ENCODE data around the gene SS18L1.

SS18L1 gene

DNA sequence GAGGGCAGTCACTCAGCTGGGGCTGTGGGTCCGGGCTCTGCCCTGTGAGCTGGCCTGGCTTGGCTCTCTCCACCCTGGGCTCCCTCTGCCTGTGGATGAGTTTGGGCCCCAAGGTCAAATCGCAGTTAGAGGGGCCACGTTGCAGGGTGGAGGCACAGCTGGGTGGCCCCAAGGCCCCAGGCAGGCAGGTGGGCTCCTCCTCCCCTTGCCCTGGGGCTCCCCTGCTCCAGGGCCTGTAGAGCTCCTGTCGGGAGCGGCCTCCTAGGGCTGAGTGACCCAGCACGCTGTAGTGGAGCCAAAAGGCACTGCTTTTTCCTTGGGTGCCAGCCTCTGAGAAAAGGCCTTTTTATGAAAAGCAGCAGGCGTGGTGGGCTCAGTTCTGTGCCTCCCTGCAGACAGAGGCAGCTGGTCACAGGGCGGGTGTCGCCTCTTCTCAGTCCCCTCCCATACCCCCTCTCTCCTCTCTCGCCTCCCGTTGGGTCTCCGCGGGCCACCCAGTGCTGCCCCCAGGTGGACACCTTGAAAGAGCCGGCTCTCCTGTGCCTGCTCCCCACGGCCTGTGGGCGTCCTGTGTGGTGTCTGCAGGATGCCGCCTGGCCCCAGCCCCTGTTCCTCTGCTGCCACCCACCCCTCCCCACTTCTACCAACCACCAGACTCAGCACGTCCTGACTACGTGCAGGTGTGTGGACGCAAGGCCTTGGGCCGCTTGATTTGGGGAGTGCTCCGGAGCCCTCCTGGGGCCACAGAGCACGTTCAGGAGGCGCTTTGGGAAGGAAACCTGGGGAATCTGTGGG is 13.2 kb downstream of the SS18L1 start:
- DNase-seq (ENCODE audit: low spot score), result peak; percentile 81

DNA sequence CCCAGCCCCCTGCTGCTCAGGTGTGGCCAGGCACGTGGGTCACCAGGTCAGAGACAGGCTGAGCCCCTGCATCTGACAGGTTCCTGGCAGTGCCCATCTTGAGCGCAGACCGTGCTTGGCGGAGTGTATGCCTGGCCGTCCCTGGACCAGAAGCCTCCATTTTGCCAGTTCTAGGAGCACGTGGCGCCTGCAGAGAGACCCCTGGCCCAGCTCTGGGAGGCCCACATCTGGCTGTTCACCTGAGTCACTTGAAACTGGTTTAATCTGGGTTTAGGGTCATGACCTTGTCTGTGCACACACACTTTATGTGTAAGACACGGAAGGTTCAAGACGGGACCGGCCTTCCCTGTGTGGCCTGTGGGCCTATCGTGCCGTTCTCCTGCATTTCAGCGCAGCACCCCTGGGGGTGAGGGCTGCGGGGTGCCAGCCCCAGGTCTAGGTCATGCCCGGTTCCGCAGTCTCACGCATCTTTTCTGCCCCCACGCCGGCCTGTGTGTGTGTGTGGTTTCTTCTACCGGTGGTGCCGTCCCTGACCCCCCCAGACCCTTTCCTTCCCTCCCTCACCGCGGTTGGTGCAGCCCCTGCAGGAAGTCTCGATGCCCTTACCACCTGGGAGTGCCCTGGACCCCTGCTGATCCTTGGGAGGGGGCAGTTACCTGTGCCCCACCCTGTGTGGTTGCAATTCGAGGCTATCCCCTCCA is 14.0 kb downstream of the SS18L1 start:
- DNase-seq (ENCODE audit: low spot score), result no peak

- no peak for DNase-seq (ENCODE audit: low spot score)
These were observed 14.5 kb downstream of the SS18L1 start for GRCh38 chr20:62158088-62158400.

DNA sequence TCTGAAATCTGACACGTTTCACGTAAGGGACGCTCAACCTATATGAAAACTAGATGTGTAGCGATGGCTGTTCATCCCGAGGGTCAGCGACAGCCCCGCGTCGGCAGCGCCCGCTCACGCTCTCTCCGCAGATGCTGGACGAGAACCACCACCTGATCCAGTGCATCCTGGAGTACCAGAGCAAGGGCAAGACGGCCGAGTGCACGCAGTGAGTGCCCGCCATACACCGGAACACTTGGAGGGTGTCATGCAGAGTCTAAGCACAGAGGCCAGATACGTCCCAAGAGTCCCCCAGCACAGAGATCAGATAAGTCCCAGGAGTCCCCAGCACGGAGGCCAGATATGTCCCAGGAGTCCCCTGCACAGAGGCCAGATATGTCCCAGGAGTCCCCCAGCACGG is 15.0 kb downstream of the SS18L1 start:
- DNase-seq (ENCODE audit: low spot score), result no peak

- DNase-seq (ENCODE audit: low spot score), result no peak
These were observed 15.5 kb downstream of the SS18L1 start for GRCh38 chr20:62159052-62159451.

- DNase-seq (ENCODE audit: low spot score), result no peak
These were observed 16.3 kb downstream of the SS18L1 start for GRCh38 chr20:62159839-62160238.

- DNase-seq (ENCODE audit: low spot score), result no peak
These were observed 16.7 kb downstream of the SS18L1 start for GRCh38 chr20:62160253-62160652.

GRCh38 chr20:62160876-62161275 is 17.3 kb downstream of the SS18L1 start:
- DNase-seq (ENCODE audit: low spot score), result no peak

DNA sequence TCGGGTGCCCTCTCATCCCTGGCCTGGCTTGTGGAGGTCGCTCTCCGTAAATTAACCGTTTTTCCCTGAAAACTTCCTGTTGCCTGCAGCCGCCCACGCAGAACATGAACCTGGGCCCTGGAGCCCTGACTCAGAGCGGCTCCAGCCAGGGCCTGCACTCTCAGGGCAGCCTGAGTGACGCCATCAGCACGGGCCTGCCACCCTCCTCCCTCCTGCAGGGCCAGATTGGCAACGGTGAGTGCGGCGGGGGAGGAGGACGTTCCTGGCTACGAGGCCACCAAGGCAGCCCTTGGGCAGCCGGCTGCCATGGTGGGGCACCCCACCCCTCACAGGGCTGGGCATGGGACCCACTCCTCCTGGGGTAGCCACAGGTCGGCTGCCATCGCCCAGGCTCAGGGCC is 17.8 kb downstream of the SS18L1 start:
- DNase-seq (ENCODE audit: low spot score), result no peak

- DNase-seq (ENCODE audit: low spot score), result no peak
These were observed 19.4 kb downstream of the SS18L1 start for GRCh38 chr20:62162765-62163484.

DNA sequence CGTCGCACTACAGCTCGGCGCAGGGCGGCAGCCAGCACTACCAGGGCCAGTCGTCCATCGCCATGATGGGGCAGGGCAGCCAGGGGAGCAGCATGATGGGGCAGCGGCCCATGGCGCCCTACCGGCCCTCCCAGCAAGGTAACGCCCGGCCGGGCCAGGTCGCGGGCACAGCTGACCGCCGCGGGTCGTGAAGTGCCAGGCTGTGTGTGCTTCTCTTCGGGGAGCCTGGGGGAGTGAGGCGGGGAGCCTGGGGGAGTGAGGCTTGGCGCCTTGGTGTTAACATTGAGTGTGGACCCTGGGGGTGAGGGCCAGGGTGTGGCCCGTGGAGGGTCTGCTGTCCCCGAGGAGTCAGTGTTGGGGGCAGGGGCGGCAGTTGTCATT is 19.9 kb downstream of the SS18L1 start:
- DNase-seq (ENCODE audit: low spot score), result no peak

DNA sequence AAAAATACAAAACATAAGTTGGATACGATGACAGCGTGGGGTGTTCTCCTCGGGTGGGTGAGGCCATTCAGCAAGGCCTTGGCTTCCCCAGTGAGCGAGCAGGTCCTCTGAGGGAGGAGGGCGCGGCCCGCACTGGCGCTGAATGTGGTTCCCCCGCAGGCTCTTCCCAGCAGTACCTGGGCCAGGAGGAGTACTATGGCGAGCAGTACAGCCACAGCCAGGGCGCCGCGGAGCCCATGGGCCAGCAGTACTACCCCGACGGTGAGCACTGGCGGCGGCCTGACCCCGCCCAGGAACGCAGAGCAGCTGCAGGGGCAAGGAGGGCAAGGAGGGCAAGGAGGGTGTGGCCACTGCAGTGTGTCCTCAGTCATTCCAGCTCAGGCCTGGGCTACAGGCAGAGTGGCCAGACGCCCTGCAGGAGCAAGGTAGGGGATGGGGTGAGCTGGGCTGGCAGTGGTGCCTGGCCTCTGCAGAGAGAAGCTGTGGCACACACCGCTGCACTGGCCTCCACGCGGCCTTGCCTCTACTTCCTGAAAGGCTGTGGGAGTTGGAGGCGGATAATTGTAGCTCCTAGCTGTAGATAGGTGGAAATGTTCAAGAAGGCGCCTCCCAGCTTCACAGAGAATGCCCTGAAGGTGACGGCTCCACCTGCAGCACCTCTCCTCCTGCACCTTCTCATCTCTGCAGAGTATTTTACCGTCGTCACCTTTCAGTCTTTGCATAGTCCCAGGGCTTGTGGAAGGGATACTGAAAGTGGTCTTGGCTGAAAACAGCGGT is 20.6 kb downstream of the SS18L1 start:
- DNase-seq (ENCODE audit: low spot score), result no peak

DNA sequence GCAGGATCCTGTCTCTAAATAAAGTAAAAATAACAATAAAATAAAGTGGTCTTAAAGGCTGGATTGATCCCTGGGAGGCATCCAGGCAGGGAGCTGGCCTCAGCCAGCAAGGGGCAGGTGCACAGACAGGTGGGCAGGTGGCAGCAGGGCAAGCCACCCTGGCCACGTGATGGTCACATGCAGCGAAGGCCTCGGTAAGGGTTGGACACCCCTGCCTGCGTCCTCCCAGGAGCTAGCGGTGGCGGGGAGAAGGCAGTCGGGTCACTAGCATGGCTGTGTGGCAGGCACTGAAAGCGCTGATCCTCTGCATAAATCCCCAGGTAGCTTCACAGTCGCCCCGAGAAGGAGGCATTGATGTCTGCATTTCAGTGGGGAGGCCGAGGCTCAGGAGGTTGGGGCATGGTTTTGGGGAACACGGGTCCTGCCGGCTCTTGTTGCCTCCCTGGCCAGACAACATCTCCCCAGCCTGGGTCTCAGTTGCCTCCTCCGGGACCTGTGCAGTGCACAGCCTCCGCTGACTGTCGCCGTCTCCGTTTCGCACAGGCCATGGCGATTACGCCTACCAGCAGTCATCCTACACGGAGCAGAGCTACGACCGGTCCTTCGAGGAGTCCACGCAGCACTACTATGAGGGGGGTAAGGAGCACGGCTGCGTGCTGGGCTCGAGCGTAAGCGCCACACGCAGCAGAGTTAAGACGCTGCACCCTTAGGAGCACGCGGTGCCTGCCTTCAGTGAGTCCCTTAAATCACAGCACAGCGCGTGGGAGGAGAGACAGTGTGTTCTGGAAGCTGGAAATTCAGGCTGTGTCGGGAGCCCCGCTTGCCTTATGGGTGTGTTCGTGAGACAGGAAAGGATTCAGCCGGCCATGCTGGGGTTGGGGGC is 21.6 kb downstream of the SS18L1 start:
- no peak for DNase-seq (ENCODE audit: low spot score)

GRCh38 chr20:62165762-62166399 is 22.3 kb downstream of the SS18L1 start:
- DNase-seq (ENCODE audit: low spot score), result no peak

- no peak for DNase-seq (ENCODE audit: low spot score)
These were observed 23.9 kb downstream of the SS18L1 start for GRCh38 chr20:62167474-62167873.

DNA sequence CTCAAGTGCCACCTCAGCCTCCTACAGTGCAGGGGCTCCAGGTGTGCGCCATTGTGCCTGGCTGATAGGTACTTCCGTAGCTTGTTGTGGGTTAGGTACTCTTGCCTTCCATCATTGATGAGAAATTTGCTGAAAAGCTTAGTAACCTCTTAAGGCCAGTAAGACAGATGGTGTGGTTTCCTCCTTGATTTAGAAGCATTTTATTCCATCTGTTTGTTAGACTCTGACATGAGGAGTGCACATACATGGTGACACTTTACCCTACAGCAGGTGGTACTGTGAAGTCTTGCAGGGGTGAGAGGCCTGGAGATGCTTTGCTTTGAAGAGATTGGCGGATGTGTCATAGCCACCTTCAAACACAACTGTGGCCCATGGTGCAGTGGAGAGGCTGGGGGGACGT is 24.5 kb downstream of the SS18L1 start:
- DNase-seq (ENCODE audit: low spot score), result no peak

DNA sequence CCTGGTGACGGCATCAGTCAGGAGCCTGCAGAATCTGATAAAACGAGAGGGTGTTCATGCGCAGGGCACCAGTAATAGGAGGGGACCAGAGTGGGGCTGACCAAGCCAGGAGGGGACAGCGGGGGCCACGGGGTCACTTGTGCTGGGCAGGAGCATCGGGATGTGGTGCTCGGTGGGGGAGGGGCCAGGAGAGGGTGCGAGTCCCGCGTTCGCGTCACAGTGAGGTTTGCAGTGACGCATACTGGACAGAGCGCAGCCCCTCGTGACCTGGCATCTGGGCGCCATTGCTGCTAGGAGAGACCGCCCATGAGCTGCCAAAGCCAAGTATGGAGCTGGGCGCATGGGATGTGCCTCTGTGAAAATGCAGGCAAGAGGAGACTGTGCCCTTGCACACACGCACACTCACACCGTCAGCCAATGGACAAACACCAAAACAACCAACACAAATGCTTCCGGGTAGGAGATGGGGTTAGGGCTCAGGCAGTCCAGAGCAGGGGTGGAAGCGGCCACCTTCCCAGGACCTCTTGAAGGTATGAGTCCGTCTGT is 25.4 kb downstream of the SS18L1 start:
- DNase-seq (ENCODE audit: low spot score), result no peak

DNA sequence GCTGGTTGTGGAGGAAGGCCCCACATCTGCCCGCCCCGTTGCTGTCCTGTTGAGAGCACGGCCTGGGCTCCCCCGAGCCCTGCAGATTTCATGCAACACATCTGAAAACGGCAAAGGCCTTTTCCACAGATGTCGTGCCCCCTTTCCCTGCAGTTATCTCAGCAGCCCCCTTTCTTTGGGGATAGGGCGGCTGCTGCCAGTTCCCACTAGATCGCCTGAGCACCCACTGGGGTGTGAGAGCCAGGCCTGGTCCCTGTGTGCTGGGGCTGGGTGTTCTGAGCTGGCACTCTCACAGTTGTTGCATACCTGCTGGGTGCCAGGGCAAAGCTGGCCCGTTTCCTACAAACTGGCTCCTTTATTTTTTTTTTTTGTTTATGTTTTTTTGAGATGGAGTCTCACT is 27.0 kb downstream of the SS18L1 start:
- DNase-seq (ENCODE audit: low spot score), result no peak

DNA sequence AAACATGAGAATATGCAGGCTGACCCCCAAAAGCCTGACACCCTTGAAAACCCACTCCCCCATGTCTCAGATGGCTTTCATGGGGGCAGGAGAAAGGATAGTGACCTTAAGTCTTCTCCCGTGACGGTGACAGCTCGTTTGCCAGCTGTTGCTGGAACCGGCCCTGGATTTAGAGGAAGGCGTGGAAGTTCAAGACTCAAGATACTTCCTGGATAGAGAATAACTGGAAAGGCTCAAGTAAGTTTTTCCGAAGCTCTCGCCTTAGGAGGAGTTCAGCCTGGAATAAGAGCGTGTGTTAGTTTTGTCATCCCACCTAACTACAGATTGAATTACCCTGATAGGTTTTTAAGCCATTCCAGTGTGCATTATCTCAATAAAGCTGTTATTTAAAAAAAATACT is 27.7 kb downstream of the SS18L1 start:
- no peak for DNase-seq (ENCODE audit: low spot score)

- no peak for DNase-seq (ENCODE audit: low spot score)
These were observed 29.1 kb downstream of the SS18L1 start for GRCh38 chr20:62172666-62173065.

Data from germinal center (tissue), 1 donor.